Stimulated activated naive B cell treated with anti-CD40 and anti-IgM and Interleukin-4, amounts not matched to agents 10 μg/mL and 1 μg/mL and 100 μg/mL, for 72 hours (primary cell): ENCODE results near the gene EVI2B.
"Not testable (repeated sequence)": the region's sequence is repeated elsewhere in the genome, so short reads cannot be mapped to it uniquely, and the experiment has no call there.

Experiments used
- ATAC-seq, 2 donors: fragments of 150-1000 bp; cut with Tn5 transposase; replicated peaks; 2 replicates each; pipeline ENCODE4 v1.10.0; 2021; ENCODE audit warnings: moderate library complexity in 1 of 2
- DNase-seq: peaks from one replicate; pipeline ENCODE4 v3.0.0; 2021
- H3K27ac Mint-ChIP-seq: one replicate; pipeline ENCODE4 v1.8.0; 2022; ENCODE audit warnings: mild to moderate bottlenecking, mixed read lengths
- H3K27me3 Mint-ChIP-seq, 2 donors: one replicate each; pipeline ENCODE4 v1.8.0; 2022; ENCODE audit warnings: mixed read lengths in 2 of 2
- H3K36me3 Mint-ChIP-seq, 2 donors: one replicate each; pipeline ENCODE4 v1.8.0; 2022; ENCODE audit warnings: mixed read lengths in 2 of 2, mild to moderate bottlenecking in 1 of 2
- H3K4me1 Mint-ChIP-seq, 2 donors: one replicate each; pipeline ENCODE4 v1.8.0; 2022; ENCODE audit warnings: mixed read lengths in 2 of 2, mild to moderate bottlenecking in 1 of 2
- H3K4me3 Mint-ChIP-seq, 2 donors: one replicate each; pipeline ENCODE4 v1.8.0; 2022; ENCODE audit warnings: mild to moderate bottlenecking in 2 of 2, mixed read lengths in 2 of 2, moderate library complexity in 1 of 2
- H3K9me3 Mint-ChIP-seq, 2 donors: one replicate each; pipeline ENCODE4 v1.8.0; 2022; ENCODE audit warnings: mixed read lengths in 2 of 2, mild to moderate bottlenecking in 1 of 2

EVI2B gene

GRCh38 chr17:31320791-31321190 lies 6.9 kb upstream of the EVI2B start:
- ATAC-seq (no peak), DNase-seq (no peak)
- Mint-ChIP-seq H3K27me3 (no peaks in the 10 kb centered on the region), H3K9me3 (no peaks in the 10 kb centered on the region), H3K4me1 (peaks cover 14 to 32% of the 10 kb centered on the region in 2 donors), H3K36me3 (peaks cover 17 to 18% of the 10 kb centered on the region in 2 donors), H3K27ac (peak overlapping the region; percentile 96), H3K4me3 (peak overlapping the region; percentile 78 to 82)

- DNase-seq = no peak
- peaks cover 17 to 18% of the 10 kb centered on the region in 2 donors for H3K36me3 Mint-ChIP-seq
- no peaks in the 10 kb centered on the region for H3K9me3 Mint-ChIP-seq
- H3K4me1 Mint-ChIP-seq = peaks cover 14 to 34% of the 10 kb centered on the region in 2 donors
- ATAC-seq = no peak
- no peaks in the 10 kb centered on the region for H3K27me3 Mint-ChIP-seq
- H3K27ac Mint-ChIP-seq = peak overlapping the region; percentile 75
- peak overlapping the region; percentile 78 to 82 for H3K4me3 Mint-ChIP-seq
Observed at GRCh38 chr17:31320241-31320640, 6.4 kb upstream of the EVI2B start.

GRCh38 chr17:31318851-31319661 lies 5.2 kb upstream of the EVI2B start:
- Mint-ChIP-seq H3K27ac (peak overlapping the region; percentile 94), H3K4me3 (peak overlapping the region; percentile 77 to 83), H3K9me3 (peaks cover 0 to 3% of the 10 kb centered on the region in 2 donors), H3K27me3 (no peaks in the 10 kb centered on the region), H3K4me1 (peaks cover 18 to 43% of the 10 kb centered on the region in 2 donors), H3K36me3 (peaks cover 19% of the 10 kb centered on the region in 2 donors)
- DNase-seq = no peak
- peak; percentile 67 to 71 for ATAC-seq

- ATAC-seq = peak; percentile 43 to 48
- DNase-seq = peak; percentile 39
- peaks cover 19 to 21% of the 10 kb centered on the region in 2 donors for H3K36me3 Mint-ChIP-seq
- peaks cover 15 to 37% of the 10 kb centered on the region in 2 donors for H3K4me1 Mint-ChIP-seq
- peaks cover 0 to 3% of the 10 kb centered on the region in 2 donors for H3K9me3 Mint-ChIP-seq
- peak overlapping the region; percentile 77 to 83 for H3K4me3 Mint-ChIP-seq
- peak overlapping the region; percentile 94 for H3K27ac Mint-ChIP-seq
- H3K27me3 Mint-ChIP-seq = no peaks in the 10 kb centered on the region
Observed at GRCh38 chr17:31318298-31318801, 4.5 kb upstream of the EVI2B start.

- Mint-ChIP-seq H3K4me3 (peak overlapping the region; percentile 50 to 51), H3K27me3 (no peaks in the 10 kb centered on the region), H3K36me3 (peaks cover 22 to 33% of the 10 kb centered on the region in 2 donors), H3K27ac (peak overlapping the region; percentile 79), H3K9me3 (peaks cover 0 to 3% of the 10 kb centered on the region in 2 donors), H3K4me1 (peaks cover 22 to 53% of the 10 kb centered on the region in 2 donors)
- no peak for DNase-seq
- ATAC-seq = no peak
Observed at GRCh38 chr17:31314782-31315100, 887 bp upstream of the EVI2B start.

GRCh38 chr17:31312223-31312622 lies 1.6 kb downstream of the EVI2B start:
- not testable (repeated sequence) for DNase-seq, H3K27me3 Mint-ChIP-seq, ATAC-seq, H3K9me3 Mint-ChIP-seq
- H3K4me1 Mint-ChIP-seq = peaks cover 22 to 56% of the 10 kb centered on the region in 2 donors
- H3K36me3 Mint-ChIP-seq = peaks cover 14 to 22% of the 10 kb centered on the region in 2 donors
- H3K4me3 Mint-ChIP-seq = peak overlapping the region; percentile 76 to 87
- peak overlapping the region; percentile 96 for H3K27ac Mint-ChIP-seq

- ATAC-seq (no peak), DNase-seq (no peak)
- H3K4me1 Mint-ChIP-seq = peaks cover 24 to 63% of the 10 kb centered on the region in 2 donors
- peak overlapping the region; percentile 96 for H3K27ac Mint-ChIP-seq
- H3K27me3 Mint-ChIP-seq = no peaks in the 10 kb centered on the region
- H3K4me3 Mint-ChIP-seq = peak overlapping the region; percentile 76 to 87
- peaks cover 0 to 3% of the 10 kb centered on the region in 2 donors for H3K9me3 Mint-ChIP-seq
- H3K36me3 Mint-ChIP-seq = peaks cover 17 to 23% of the 10 kb centered on the region in 2 donors
Observed at GRCh38 chr17:31311526-31311925, 2.3 kb downstream of the EVI2B start.

- Mint-ChIP-seq H3K27me3 (no peaks in the 10 kb centered on the region), H3K9me3 (peaks cover 0 to 5% of the 10 kb centered on the region in 2 donors), H3K27ac (peak overlapping the region; percentile 96), H3K36me3 (peaks cover 23 to 29% of the 10 kb centered on the region in 2 donors), H3K4me3 (peak overlapping the region; percentile 76 to 87), H3K4me1 (peaks cover 30 to 68% of the 10 kb centered on the region in 2 donors)
- ATAC-seq = no peak
- no peak for DNase-seq
Observed at GRCh38 chr17:31310886-31311285, 3.0 kb downstream of the EVI2B start.

GRCh38 chr17:31310260-31310659 lies 3.6 kb downstream of the EVI2B start:
- Mint-ChIP-seq H3K27me3 (no peaks in the 10 kb centered on the region), H3K9me3 (peaks cover 0 to 7% of the 10 kb centered on the region in 2 donors), H3K4me1 (peaks cover 32 to 69% of the 10 kb centered on the region in 2 donors), H3K4me3 (peak overlapping the region; percentile 75 to 76), H3K36me3 (peaks cover 29 to 35% of the 10 kb centered on the region in 2 donors), H3K27ac (peak overlapping the region; percentile 88)
- ATAC-seq = no peak
- no peak for DNase-seq

- peaks cover 34 to 41% of the 10 kb centered on the region in 2 donors for H3K36me3 Mint-ChIP-seq
- peak overlapping the region; percentile 88 for H3K27ac Mint-ChIP-seq
- H3K27me3 Mint-ChIP-seq = no peaks in the 10 kb centered on the region
- DNase-seq (no peak), ATAC-seq (peak; percentile 73)
- peaks cover 0 to 9% of the 10 kb centered on the region in 2 donors for H3K9me3 Mint-ChIP-seq
- H3K4me1 Mint-ChIP-seq = peaks cover 34 to 72% of the 10 kb centered on the region in 2 donors
- peak overlapping the region; percentile 75 to 76 for H3K4me3 Mint-ChIP-seq
Observed at GRCh38 chr17:31309556-31309955, 4.3 kb downstream of the EVI2B start.

- peaks cover 39 to 74% of the 10 kb centered on the region in 2 donors for H3K4me1 Mint-ChIP-seq
- H3K4me3 Mint-ChIP-seq = peak overlapping the region; percentile 73 to 76
- DNase-seq (no peak), ATAC-seq (peak; percentile 85 to 88)
- H3K27me3 Mint-ChIP-seq = no peaks in the 10 kb centered on the region
- peaks cover 40 to 46% of the 10 kb centered on the region in 2 donors for H3K36me3 Mint-ChIP-seq
- H3K27ac Mint-ChIP-seq = peak overlapping the region; percentile 88
- H3K9me3 Mint-ChIP-seq = peaks cover 3 to 11% of the 10 kb centered on the region in 2 donors
Observed at GRCh38 chr17:31308372-31309334, 5.2 kb downstream of the EVI2B start.

- no peak for DNase-seq
- no peaks in the 10 kb centered on the region for H3K27me3 Mint-ChIP-seq
- H3K9me3 Mint-ChIP-seq = peaks cover 5 to 12% of the 10 kb centered on the region in 2 donors
- H3K27ac Mint-ChIP-seq = peak overlapping the region; percentile 88
- peak overlapping the region; percentile 73 to 76 for H3K4me3 Mint-ChIP-seq
- H3K36me3 Mint-ChIP-seq = peaks cover 45 to 51% of the 10 kb centered on the region in 2 donors
- ATAC-seq = no peak
- H3K4me1 Mint-ChIP-seq = peaks cover 39 to 78% of the 10 kb centered on the region in 2 donors
Observed at GRCh38 chr17:31307640-31308039, 6.2 kb downstream of the EVI2B start.

- Mint-ChIP-seq H3K4me1 (peaks cover 14 to 28% of the 10 kb centered on the region in 2 donors), H3K27me3 (no peaks in the 10 kb centered on the region), H3K9me3 (peaks cover 5 to 7% of the 10 kb centered on the region in 2 donors), H3K4me3 (no peak overlapping the region), H3K27ac (peak overlapping the region; percentile 39), H3K36me3 (peaks cover 15 to 18% of the 10 kb centered on the region in 2 donors)
- DNase-seq (no peak), ATAC-seq (no peak)
Observed at GRCh38 chr17:31299624-31300023, 14.2 kb downstream of the EVI2B start.

GRCh38 chr17:31297090-31297489 lies 16.8 kb downstream of the EVI2B start, which contains the start of gene OMG:
Gene OMG, minus strand, starts transcription at chr17:31297239. Its CDS starts 908 bp downstream, at chr17:31296331.
- Mint-ChIP-seq H3K27ac (no peak within 1 kb of the TSS), H3K27me3 (no peaks in the 10 kb centered on the region), H3K4me1 (peaks cover 6 to 14% of the 10 kb centered on the region in 2 donors), H3K36me3 (peaks cover 0 to 4% of the 10 kb centered on the region in 2 donors), H3K4me3 (no peak within 1 kb of the TSS), H3K9me3 (no peaks in the 10 kb centered on the region)
- ATAC-seq = no peak
- no peak for DNase-seq
